ENCODE measurements around the gene HS3ST6. TPM values are rescaled to one million over a fixed set of nuclear protein-coding genes. Genes with fewer than 3 reads are reported as not detected.

Gene HS3ST6
- total and polyA plus RNA-seq, 2 of the 13 experiments (the other 11 are each of a cell fraction or from before 2014, with no cell fraction given) = not detected

GRCh38 chr16:1932050-1933028 is 14.1 kb upstream of the HS3ST6 start (continued):
- TF ChIP-seq ZNF414 (CRISPR knock-in tag; IDR thresholded peaks at IDR 0.05) (peak; percentile 74; the same call in 1 of the 2 replicates), ZNF749 (CRISPR knock-in tag; IDR thresholded peaks at IDR 0.05; ENCODE audit: borderline replicate concordance) (no peak), DDIT3 (CRISPR knock-in tag; IDR thresholded peaks at IDR 0.05) (no peak), PHF20 (CRISPR knock-in tag; IDR thresholded peaks at IDR 0.05) (no peak), KDM2A (CRISPR knock-in tag; IDR thresholded peaks at IDR 0.05; ENCODE audit: borderline replicate concordance, low read depth) (0 out of 2 replicates have a peak, but pooled peaks have one; percentile 40), MZF1 (CRISPR knock-in tag; IDR thresholded peaks at IDR 0.05; ENCODE audit: borderline replicate concordance) (no peak), DR1 (CRISPR knock-in tag; IDR thresholded peaks at IDR 0.05) (no peak; the same call in 1 of the 2 replicates), EEA1 (CRISPR knock-in tag; IDR thresholded peaks at IDR 0.05; ENCODE audit: borderline replicate concordance) (no peak), ZNF138 (CRISPR knock-in tag; IDR thresholded peaks at IDR 0.05; ENCODE audit: low read depth) (no peak), POLR2G (IDR thresholded peaks at IDR 0.05; ENCODE audit: low read depth, low read length) (0 out of 2 replicates have a peak, but pooled peaks have one; percentile 47), NAIF1 (CRISPR knock-in tag; IDR thresholded peaks at IDR 0.05; ENCODE audit: borderline replicate concordance) (no peak), ZNF34 (CRISPR knock-in tag; IDR thresholded peaks at IDR 0.05; ENCODE audit: borderline replicate concordance) (no peak), FOXA3 (CRISPR knock-in tag; IDR thresholded peaks at IDR 0.05) (no peak), ZNF879 (CRISPR knock-in tag; IDR thresholded peaks at IDR 0.05) (no peak), ZNF441 (CRISPR knock-in tag; IDR thresholded peaks at IDR 0.05; ENCODE audit: borderline replicate concordance) (no peak), ZNF430 (CRISPR knock-in tag; IDR thresholded peaks at IDR 0.05) (0 out of 2 replicates have a peak, but pooled peaks have one; percentile 43), SRF (IDR thresholded peaks at IDR 0.05; ENCODE audit: low read depth, low read length) (no peak), ZNF709 (CRISPR knock-in tag; IDR thresholded peaks at IDR 0.05) (no peak), ZNF350 (CRISPR knock-in tag; IDR thresholded peaks at IDR 0.05; ENCODE audit: borderline replicate concordance, low read depth) (no peak), ZNF552 (CRISPR knock-in tag; IDR thresholded peaks at IDR 0.05; ENCODE audit: borderline replicate concordance) (no peak), ZNF574 (CRISPR knock-in tag; IDR thresholded peaks at IDR 0.05) (0 out of 2 replicates have a peak, but pooled peaks have one; percentile 36), GATAD2A (CRISPR knock-in tag; IDR thresholded peaks at IDR 0.05) (no peak; the same call in 1 of the 2 replicates), SKI (IDR thresholded peaks at IDR 0.05; ENCODE audit: partially characterized antibody) (no peak), ZNF678 (CRISPR knock-in tag; IDR thresholded peaks at IDR 0.05) (no peak), HOXD1 (CRISPR knock-in tag; IDR thresholded peaks at IDR 0.05) (no peak), TRIM24 (CRISPR knock-in tag; IDR thresholded peaks at IDR 0.05) (no peak), RXRB (CRISPR knock-in tag; IDR thresholded peaks at IDR 0.05; ENCODE audit: borderline replicate concordance) (no peak)
